ENCODE results near the gene TBC1D17.

Gene TBC1D17

DNA sequence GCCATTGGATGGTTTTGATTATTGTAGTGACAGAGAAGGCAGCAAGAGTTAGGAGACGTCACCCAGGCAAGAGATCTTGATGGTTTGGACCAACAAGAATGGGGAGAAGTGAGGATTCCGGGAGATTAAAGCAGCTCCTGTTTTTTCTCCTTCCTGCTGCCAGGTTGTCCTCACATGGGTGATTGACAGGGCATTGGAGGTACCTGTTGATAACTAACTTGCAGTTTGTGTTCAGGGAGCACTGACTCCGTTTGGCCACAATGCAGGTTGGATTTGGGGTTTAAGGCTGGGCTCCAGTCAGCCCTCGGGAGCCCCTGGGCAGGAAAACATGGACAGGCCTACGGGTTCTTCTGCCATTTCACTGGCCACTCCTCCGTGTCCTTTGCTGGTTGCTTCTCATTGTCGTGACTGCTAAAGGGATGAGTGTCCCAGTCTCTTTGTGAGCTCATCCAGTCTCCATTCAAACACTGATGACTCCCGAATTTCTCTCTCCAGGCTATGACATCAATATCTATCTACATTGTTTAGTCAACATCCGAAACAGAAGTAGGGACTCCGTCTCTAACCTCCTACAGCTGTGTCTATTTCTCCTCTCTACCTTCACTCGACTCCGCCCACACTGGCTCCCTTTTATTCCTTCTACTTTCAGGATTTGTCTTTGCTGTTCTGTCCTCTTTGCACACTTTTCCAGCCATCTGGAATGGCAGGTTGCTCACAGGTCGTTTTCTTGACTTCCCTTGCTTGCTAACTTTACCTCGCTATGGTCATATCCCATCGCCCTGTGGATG, 27.9 kb upstream of the TBC1D17 start:
- DNase-seq: no peak

- DNase-seq: no peak
Measured at GRCh38 chr19:49850221-49850486, 27.3 kb upstream of the TBC1D17 start.

- peak; percentile 93 for DNase-seq
Measured at GRCh38 chr19:49850487-49851342, 26.8 kb upstream of the TBC1D17 start, which contains the start of gene PTOV1. PTOV1 (plus strand) TSS chr19:49851159.

- DNase-seq: no peak
Measured at GRCh38 chr19:49851456-49852259, 25.8 kb upstream of the TBC1D17 start.

DNA sequence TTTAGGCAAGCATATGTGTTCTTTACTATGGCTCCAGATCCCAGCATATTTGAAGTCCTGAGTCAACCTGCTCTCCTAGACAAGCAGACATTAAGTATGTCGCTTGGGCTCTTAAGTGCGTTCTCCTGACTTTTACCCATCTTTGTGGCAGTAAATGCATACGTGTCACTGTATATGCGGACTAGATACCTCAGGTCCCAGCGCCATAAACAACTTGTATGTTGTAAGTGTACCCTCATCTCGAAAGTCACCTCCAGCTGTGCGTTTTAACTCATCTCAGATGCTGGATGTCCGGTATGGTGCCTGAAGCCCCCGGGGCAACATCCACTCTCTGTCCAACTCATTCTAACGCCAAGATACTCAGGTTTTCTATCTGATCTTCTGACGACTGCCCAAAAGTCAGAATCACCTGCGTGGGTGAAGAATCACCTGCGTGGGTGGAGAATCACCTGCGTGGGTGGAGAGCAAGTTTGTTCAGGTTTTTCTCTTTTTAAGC, 24.8 kb upstream of the TBC1D17 start:
- DNase-seq: no peak

DNA sequence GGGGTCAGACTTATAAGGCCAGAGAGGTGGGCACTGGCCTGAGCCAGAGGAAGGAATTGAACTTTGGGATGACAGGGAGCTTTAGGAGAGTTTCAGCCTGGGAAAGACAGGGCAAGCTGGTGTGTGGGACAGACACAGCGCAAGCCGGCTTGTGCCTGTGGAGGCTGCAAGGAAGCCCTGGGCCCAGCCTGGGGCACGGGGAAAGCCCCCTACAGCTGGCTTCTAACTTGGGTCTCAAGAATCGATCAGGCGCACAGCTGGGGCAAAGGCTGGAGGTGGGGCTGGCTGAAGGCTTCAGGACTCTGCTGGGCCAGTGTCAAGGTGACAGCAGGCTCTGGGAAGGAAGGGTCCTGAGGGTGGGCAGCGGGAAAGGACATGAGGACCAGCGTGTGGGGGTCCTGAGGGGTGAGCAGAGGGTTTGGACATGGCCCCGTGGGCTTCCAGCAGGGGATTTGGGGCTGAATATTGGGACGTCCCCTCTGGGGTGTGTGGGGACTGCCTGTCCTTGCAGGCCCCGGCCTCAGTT, 23.6 kb upstream of the TBC1D17 start:
- DNase-seq: no peak

DNA sequence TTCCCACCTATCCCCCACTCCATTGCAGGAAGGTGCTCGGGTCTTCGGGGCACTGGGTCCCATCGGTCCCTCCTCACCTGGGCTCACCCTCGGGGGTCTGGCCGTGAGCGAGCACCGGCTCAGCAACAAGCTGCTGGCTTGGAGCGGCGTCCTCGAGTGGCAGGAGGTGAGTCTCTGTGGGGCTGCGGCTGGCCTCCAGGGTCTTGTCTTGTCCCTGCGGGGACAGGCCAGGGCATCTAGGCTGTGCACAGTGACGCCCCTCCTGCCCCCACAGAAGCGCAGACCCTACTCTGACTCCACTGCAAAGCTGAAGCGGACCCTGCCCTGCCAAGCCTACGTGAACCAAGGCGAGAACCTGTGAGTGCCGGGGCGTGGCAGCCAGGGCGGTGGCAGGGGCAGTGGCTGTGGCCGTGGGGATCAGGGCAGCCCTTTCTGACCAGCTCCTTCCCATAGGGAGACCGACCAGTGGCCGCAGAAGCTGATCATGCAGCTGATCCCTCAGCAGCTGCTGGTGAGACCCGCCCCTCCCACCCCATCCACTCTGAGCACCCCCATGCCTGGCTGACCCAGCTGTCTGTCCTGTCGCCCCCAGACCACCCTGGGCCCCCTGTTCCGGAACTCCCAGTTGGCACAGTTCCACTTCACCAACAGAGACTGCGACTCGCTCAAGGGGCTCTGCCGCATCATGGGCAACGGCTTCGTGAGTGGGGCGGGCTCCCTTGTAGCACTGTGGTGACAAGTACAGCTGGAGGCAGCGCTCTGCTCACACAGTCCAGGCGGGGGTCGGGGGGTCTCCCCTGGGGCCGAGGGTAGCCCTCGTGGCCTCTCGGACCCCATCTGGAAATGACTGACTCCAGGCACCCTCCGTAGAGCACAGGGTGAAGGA, 22.9 kb upstream of the TBC1D17 start:
- DNase-seq: no peak

DNA sequence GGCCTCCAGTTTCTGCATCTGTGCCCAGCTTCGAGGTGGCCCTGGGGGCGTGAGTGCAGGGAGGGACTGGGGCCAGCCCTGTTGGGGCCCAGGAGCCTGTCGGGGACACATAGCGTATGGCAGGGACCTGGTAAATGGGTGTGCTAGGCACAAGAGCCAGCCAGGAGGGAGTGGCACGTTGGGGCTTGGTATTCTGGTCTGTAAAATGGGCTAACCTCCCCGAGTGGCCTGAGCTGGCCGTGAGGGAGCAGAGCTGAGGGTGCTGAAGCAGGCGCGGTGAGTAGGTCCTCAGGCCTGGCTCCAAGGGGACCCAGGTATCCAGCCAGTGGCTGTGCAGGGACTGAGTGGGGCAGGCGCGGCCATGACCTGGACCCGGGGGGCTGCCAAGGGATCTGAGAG, 22.2 kb upstream of the TBC1D17 start:
- DNase-seq: no peak

- no peak for DNase-seq
Measured at GRCh38 chr19:49855676-49856573, 21.6 kb upstream of the TBC1D17 start.

DNA sequence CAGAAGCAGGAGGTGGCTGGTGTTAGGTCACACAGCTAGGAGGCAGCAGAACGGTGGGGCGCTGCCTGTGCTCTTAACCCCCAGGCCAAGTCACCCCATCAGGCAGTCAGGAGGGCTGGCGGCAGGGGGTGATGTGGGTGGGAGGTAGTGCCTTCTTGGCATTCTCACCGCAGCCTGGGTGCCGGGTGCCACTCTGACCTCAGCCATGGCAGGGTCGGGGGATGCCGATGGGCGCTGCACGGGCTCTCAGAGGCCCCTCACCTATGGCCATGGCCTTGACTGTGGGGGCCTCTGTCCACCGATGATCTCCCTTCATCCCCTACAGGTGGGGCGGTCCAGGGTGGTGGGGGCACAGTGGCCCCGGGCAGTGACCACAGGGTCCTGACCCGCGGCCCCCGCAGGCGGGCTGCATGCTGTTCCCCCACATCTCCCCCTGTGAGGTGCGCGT, 20.9 kb upstream of the TBC1D17 start:
- DNase-seq: no peak

GRCh38 chr19:49857061-49857837, 20.3 kb upstream of the TBC1D17 start:
- no peak for DNase-seq

GRCh38 chr19:49857838-49858087, 19.7 kb upstream of the TBC1D17 start:
- no peak for DNase-seq

GRCh38 chr19:49858088-49858985, 19.2 kb upstream of the TBC1D17 start:
- DNase-seq: no peak

GRCh38 chr19:49859682-49860335, 17.7 kb upstream of the TBC1D17 start:
- DNase-seq: no peak

GRCh38 chr19:49860336-49861102, 17.0 kb upstream of the TBC1D17 start:
- no peak for DNase-seq

GRCh38 chr19:49861107-49861506, 16.4 kb upstream of the TBC1D17 start:
- DNase-seq: no peak

DNA sequence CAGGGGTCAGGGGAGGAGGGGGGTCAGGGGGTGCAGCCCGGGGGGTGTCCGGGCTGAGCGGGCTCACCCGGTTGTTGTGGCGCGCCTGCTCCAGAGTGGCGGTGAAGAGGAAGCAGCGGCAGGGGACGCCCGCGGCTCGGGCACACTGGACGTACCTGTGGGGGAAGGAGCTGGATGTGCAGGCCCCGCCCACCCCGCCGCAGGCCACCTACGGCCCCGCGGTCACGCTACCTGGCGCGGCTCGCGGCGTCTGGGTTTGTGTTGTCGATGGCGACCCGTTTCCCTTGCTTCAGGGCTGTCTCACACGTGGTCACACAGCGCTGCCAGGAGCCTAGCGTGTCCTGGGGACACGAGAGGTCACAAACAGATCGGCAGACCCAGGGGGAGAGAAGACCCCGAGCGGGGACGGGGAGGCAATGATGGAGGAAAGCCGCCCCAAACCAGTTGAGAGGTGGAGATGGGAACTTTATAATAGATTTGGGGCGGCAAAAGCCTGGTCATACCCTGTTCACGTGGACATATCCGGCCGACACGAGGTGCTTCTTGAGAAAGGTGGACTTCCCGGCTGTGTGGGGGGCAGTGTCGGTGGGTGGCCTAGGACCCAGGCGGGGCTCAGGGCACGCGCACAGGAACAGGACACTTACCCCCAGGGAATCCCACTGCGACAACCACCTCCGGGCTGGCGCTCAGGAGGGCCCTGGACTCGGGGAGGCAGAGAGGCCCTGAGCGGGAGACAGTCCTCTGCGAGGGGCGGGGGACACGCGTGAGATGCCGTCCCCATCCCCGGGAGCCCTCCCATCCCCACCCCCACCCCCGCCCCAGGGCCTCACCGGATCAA, 15.7 kb upstream of the TBC1D17 start:
- DNase-seq: no peak
